K562 treated with DMSO at 1 percent for 12 hours (cell line): ENCODE results near the gene ACBD6. TPM values are rescaled to one million over a fixed set of nuclear protein-coding genes. Genes with fewer than 3 reads are reported as not detected.

ENCODE experiments used
- total RNA-seq: library from RNA; unstranded; fragments of 300-600 nt; gene quantifications from 2 replicates; pipeline ENCODE4 v1.2.3, GENCODE V29; 2022; ENCODE audit not compliant: insufficient read depth

Gene ACBD6, protein sequence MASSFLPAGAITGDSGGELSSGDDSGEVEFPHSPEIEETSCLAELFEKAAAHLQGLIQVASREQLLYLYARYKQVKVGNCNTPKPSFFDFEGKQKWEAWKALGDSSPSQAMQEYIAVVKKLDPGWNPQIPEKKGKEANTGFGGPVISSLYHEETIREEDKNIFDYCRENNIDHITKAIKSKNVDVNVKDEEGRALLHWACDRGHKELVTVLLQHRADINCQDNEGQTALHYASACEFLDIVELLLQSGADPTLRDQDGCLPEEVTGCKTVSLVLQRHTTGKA
- 85.8 and 99.3 TPM in 2 replicates for total RNA-seq

DNA sequence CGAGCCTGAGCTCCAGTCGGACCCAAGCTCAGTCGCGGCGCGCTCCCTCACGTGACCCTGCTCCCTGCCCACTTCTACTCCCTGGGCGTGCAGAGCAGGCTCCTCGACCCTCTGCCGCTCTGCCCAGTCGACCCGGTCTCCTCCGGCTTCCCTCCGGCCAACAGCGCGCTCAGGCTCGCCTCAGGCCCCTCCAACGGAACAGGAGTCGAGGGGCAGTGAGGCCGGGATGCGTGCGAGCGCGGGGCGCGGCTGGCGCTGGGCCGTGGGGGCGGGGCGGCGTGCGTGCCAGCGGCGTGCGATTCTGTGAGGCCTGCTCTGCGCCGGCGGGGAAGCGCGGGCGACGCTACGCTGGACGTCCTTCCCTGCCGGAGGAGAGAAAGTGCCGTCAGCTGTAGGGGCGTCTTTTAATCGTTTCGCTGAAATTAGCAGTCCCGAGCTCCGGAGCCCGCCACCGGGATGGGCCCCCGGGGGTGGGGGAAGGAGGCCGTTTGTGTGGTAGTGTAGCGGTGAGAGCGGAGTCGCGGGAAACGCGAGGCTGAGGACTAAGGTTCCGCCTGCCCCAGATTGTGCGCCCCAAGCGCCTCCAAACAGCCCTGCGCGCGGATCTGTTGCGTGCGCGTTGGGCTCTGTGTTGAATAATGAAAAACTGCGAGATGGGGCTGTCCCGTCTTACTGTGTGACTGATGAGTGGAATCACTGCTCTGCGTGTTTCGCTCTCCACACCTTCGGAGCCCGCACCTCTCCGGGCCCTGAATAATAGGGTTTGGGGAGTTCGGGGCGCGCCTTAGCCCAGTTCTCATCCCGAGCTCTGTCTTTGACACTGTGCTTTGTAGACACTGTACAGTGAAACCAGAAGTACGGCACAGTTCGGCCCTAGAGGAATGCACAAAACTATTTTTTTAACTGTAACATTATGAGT is at the start of gene ACBD6:
Gene ACBD6, minus strand, starts transcription at position 217 of the 919 bp plus-strand sequence. CDS start 311 bp downstream, outside the sequence.

Other genes starting within 250 kb of the ACBD6 start
- not detected in 2 replicates for gene OVAAL, start 56.4 kb upstream of the ACBD6 start, total RNA-seq
- 5.5 and 29.6 TPM in 2 replicates for gene XPR1, start 129.4 kb upstream of the ACBD6 start, total RNA-seq